RWPE1 (cell line): ENCODE data around the gene PADI6.

Source experiments
- CTCF ChIA-PET: fragments of 350-600 bp; sonication (Branson Sonifier 250); formaldehyde crosslinking; extraction: SDS; loops from one replicate; lab custom pipeline; 2021; lab: Yijun Ruan, JAX
- POLR2A ChIA-PET: fragments of 400-600 bp; formaldehyde crosslinking; extraction: SDS; loops from one replicate; lab custom pipeline; 2020; ENCODE audit warnings: antibody characterized with exemption; ENCODE audit not compliant: low non-redundant PET; lab: Yijun Ruan, JAX
- DNase-seq: peaks from one replicate; pipeline ENCODE4 v3.0.0; 2012; ENCODE audit warnings: low spot score
- H3K27ac ChIP-seq: fragments of 450-650 bp; 2 replicates; pipeline ENCODE4 v1.5.1; 2017
- TF ChIP-seq, protein P1 (sequence below): fragments of 450-650 bp; conservative IDR thresholded peaks from 2 replicates; pipeline ENCODE4 v1.5.1; 2017; ENCODE audit warnings: low read depth, mild to moderate bottlenecking

Gene PADI6

DNA sequence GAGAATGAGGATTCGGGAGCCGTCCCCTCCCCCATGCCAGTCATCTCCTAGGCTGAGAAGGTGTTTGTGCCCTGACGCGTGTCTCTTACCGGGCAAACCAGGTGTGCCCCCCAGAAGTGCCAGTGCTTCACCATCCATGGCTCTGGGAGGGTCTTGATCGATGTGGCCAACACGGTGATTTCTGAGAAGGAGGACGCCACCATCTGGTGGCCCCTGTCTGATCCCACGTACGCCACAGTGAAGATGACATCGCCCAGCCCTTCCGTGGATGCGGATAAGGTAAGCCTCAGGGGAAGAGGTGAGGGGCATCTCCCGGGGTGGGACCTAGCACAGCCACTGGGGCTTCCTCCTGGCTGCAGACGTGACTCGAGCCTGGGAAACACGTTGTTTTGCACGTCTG is 959 bp downstream of the PADI6 start:
- no peak for DNase-seq
- no peak overlapping the region for H3K27ac ChIP-seq
- TF ChIP-seq, protein P1, sequence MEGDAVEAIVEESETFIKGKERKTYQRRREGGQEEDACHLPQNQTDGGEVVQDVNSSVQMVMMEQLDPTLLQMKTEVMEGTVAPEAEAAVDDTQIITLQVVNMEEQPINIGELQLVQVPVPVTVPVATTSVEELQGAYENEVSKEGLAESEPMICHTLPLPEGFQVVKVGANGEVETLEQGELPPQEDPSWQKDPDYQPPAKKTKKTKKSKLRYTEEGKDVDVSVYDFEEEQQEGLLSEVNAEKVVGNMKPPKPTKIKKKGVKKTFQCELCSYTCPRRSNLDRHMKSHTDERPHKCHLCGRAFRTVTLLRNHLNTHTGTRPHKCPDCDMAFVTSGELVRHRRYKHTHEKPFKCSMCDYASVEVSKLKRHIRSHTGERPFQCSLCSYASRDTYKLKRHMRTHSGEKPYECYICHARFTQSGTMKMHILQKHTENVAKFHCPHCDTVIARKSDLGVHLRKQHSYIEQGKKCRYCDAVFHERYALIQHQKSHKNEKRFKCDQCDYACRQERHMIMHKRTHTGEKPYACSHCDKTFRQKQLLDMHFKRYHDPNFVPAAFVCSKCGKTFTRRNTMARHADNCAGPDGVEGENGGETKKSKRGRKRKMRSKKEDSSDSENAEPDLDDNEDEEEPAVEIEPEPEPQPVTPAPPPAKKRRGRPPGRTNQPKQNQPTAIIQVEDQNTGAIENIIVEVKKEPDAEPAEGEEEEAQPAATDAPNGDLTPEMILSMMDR = no peak
- ChIA-PET CTCF (interaction anchor here (0.7 kb wide), 1 partner anchor 8 kb away, joined by 3 read pairs; no protein-coding TSS in a partner anchor), POLR2A (no interaction called here)

DNA sequence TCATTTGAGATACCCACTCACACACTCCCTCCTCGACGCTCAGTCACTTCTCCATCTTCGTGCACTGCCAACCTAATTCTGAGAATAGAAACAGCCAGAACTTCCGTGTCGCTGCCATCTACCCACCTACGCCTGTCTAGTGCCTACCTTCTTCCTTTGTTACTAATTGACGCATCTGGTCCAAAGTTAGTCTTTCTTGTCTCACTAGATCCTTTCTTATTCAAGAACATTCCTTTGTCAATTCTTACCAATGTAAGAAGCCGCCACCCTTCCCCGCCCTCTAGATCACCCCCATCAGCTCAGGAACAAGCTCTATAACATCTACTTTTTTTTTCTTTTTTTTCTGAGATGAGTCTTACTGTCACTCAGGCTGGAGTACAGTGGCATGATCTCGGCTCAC is 3.7 kb downstream of the PADI6 start:
- no peak for DNase-seq
- POLR2A ChIA-PET = no interaction called here
- CTCF ChIA-PET = interaction anchor here (0.7 kb wide), 1 partner anchor 117 kb away, joined by 3 read pairs; no protein-coding TSS in a partner anchor
- no peak overlapping the region for H3K27ac ChIP-seq
- TF ChIP-seq, protein P1 = no peak

DNA sequence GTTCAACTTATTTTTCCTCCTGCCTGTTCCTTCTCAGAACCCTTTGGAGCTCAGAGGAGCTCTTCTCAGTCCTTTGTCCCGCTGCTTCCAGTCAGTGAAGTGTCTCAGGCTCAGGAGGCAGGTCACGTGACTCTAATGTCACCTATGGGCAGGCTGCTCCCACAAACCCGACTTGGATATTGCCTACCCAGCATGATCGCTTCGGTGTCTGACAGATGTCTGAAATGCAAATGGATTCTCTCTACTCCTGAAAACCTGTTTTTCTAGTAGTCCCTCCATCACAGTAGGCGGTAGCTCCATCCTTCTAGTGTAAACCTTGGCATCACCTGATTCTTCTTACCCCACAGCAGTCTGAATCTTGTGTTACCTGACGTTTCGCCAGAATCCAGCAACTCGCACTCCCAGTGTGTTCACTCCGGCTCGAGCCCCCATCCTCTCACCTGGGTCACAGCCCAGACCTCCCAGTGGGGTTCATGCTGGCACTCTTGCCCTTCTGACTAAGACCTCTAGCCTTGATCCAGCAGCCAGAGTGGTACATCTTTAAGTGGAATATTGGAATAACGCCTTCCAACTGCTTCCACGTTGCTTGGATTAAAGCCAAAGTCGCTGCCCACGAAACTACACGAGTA is 5.4 kb downstream of the PADI6 start:
- no peak overlapping the region for H3K27ac ChIP-seq
- CTCF ChIA-PET = interaction anchor here (0.6 to 0.7 kb wide), 2 partner anchors 224 to 239 kb away, joined by 3 to 4 read pairs; no protein-coding TSS in a partner anchor
- POLR2A ChIA-PET = no interaction called here
- TF ChIP-seq, protein P1 = no peak
- DNase-seq = no peak

DNA sequence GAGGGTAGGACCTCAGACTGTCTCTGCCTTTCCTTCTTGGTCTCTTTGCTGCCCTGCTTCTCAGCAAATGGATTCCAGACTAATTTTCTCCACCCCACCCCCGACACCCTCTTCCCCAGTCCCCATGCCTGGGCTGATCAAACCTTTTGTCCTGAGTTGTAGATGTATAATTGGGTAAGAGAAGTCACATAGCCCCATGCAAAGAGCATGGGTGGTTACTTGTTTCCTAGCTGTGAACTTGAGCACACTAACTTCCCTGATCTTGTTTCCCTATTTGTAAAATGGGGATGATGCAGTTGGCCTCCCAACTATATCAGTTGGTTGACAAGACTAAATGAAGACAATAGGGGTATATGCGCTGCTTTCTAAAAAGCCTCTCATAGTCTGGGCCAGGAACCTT is 9.2 kb downstream of the PADI6 start:
- POLR2A ChIA-PET = no interaction called here
- TF ChIP-seq, protein P1 = no peak
- H3K27ac ChIP-seq = no peak overlapping the region
- CTCF ChIA-PET = no interaction called here
- DNase-seq = no peak

DNA sequence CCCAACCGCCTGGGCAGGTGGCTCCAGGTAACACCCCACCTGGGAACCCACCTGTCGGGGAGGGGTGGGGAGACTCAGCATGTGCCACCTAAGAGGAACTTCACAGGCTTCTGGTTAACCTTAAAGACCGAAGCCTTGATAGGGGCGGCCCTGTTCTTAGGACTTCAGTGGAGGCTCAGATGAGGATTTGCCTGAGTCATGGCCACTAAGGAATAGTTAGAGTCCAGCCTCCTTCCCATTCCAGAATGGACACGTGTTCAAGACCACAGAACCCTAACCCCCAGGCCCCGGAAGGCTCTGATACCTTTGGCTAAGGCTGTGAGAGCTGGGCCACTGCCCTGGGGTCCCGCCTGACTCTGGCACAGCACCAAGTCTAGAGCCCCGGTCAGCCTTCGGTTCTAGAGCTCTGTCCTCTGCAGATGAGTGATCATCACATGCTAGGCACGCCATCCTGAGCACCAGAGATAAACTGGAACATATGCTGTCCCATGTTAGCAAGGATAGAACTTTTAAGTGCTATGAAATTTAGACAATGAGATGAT is 20.3 kb downstream of the PADI6 start:
- ChIA-PET POLR2A (no interaction called here), CTCF (no interaction called here)
- TF ChIP-seq, protein P1 = no peak
- DNase-seq = no peak
- H3K27ac ChIP-seq = no peak overlapping the region

DNA sequence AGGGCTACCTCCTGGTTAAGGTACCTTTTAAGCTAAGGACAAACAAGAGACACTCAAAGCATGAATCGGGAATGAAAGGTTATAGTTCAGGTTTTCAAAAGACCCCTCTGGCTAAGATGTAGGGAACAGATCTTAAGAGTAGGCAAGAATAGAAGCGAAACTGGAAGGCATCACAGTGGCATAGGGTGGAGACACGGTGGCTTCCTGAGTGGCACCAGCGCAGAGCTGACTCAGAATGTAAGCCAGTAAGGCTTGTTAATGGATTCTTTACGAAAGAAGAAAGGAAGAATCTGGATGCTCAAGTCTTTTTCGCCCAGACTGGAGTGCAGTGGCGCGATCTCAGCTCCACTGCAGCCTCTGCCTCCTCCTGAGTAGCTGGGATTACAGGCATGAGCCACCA is 21.2 kb downstream of the PADI6 start:
- DNase-seq = no peak
- H3K27ac ChIP-seq = no peak overlapping the region
- ChIA-PET CTCF (interaction anchor here (0.8 kb wide), 1 partner anchor 57 kb away, joined by 4 read pairs; no protein-coding TSS in a partner anchor), POLR2A (no interaction called here)
- TF ChIP-seq, protein P1 = no peak
